Psoas muscle (tissue), 8 donors: ENCODE results near the gene ANO6. TPM values are rescaled to one million over a fixed set of nuclear protein-coding genes. Genes with fewer than 3 reads are reported as not detected.

Experiments
- ATAC-seq, 4 donors: fragments of 200-7000 bp; cut with Tn5 transposase; one replicate each; pipeline ENCODE4 v1.9.1; 2020; ENCODE audit warnings: moderate library complexity in 3 of 4, mild to moderate bottlenecking in 2 of 4
- DNase-seq, 2 donors: peaks; one replicate each; pipeline ENCODE4 v3.0.0-alpha.2; 2020
- H3K27ac ChIP-seq: fragments of 200-600 bp; one replicate; pipeline ENCODE4 v1.8.0; 2022
- H3K27me3 ChIP-seq, 3 donors: fragments of 200-600 bp in 1 of 3; one replicate each; pipeline versions ENCODE4 v1.6.1 to v1.8.0; 2013 to 2022; ENCODE audit warnings: low read length in 2 of 3, mild to moderate bottlenecking in 2 of 3, moderate library complexity in 1 of 3; ENCODE audit not compliant: insufficient read depth in 3 of 3
- H3K36me3 ChIP-seq, 2 donors: fragments of 200-600 bp in 1 of 2; one replicate each; pipeline versions ENCODE4 v1.6.1 to v1.8.0; 2013 to 2022; ENCODE audit warnings: low read depth in 1 of 2, mild to moderate bottlenecking in 1 of 2, moderate library complexity in 1 of 2; ENCODE audit not compliant: insufficient read depth in 1 of 2
- H3K4me1 ChIP-seq: fragments of 200-600 bp; one replicate; pipeline ENCODE4 v1.8.0; 2022
- H3K4me3 ChIP-seq: fragments of 200-600 bp; one replicate; pipeline ENCODE4 v1.8.0; 2022; ENCODE audit warnings: mild to moderate bottlenecking
- H3K9me3 ChIP-seq: fragments of 200-600 bp; one replicate; pipeline ENCODE4 v1.8.0; 2022
- CTCF ChIP-seq: fragments of 200-600 bp; IDR thresholded peaks from one replicate; pipeline ENCODE4 v1.8.0; 2022; ENCODE audit warnings: antibody characterized with exemption
- WGBS, 3 donors: extraction: QIAGEN DNeasy Blood & Tissue Kit; methylation state at CpG; one replicate each; pipeline versions ENCODE4 v1.1.6 to v1.1.7; 2013; 5-methylcytosine and 5-hydroxymethylcytosine counted together
- intact Hi-C, 2 donors: fragments of 100-400 bp; cut with DNase I; formaldehyde crosslinking; loops; one replicate each; pipeline versions ENCODE4 v1.11.0 to v1.14.2; 2022
- polyA plus RNA-seq, 3 donors: library from polyadenylated mRNA; stranded (reverse); fragments of 200-250 nt; gene quantifications; one replicate each; pipeline ENCODE4 v1.2.3, GENCODE V29; 2013
- total RNA-seq, 4 donors: library from RNA; stranded (reverse); fragmentation: NEBNext Ultra II Directional in 2 of 4; extraction: Animal tissue kit (Norgen Biotek cat#: 25700) in 2 of 4; gene quantifications; one replicate each; pipeline versions ENCODE4 v1.2.1 to v1.2.4, GENCODE V29; 2021 to 2023
- donor health status: healthy with polysubstance abuse.
- donor health status: DM: no; HTN: no; CAD: no; lungs with moderate emphysema.
- donor health status: Bipolar disorder and iron deficiency.
- donor health status: healthy.
- donor health status: DM: yes; HTN: yes; CAD: no.
- donor health status: DM: no; HTN: no; CAD: no.
- donor health status: DM: no; HTN: no; CAD: no.
- donor health status: DM: yes; HTN: yes; CAD: no.

Gene ANO6
- total and polyA plus RNA-seq, 7 donors = 25.6 to 121 (median 51.5) TPM

- Histone ChIP-seq H3K4me1 (no peaks in the 10 kb centered on the region), H3K27ac (no peak overlapping the region), H3K9me3 (no peaks in the 10 kb centered on the region), H3K4me3 (no peak overlapping the region), H3K27me3 (no peaks in the 10 kb centered on the region), H3K36me3 (no peaks in the 10 kb centered on the region)
- intact Hi-C loops = no loop called here
- ATAC-seq (no peak), DNase-seq (no peak)
- 67 to 79% (median 73%) methylated on average over 18 of the region's 18 CpGs for WGBS, 3 donors
- TF ChIP-seq CTCF = no peak
Observed at GRCh38 chr12:45468751-45469615, 253.1 kb downstream of the ANO6 start.

GRCh38 chr12:45469902-45470301, 254.0 kb downstream of the ANO6 start:
- DNase-seq (no peak), ATAC-seq (no peak)
- intact Hi-C loops = no loop called here

GRCh38 chr12:45473636-45474035, 257.7 kb downstream of the ANO6 start:
- no peak overlapping the region for H3K27ac ChIP-seq
- DNase-seq (no peak), ATAC-seq (no peak)
- no peak overlapping the region for H3K4me3 ChIP-seq
- 79 to 80% (median 79%) methylated on average over 3 of the region's 3 CpGs for WGBS, 3 donors
- no peaks in the 10 kb centered on the region for H3K4me1 ChIP-seq
- TF ChIP-seq CTCF = no peak
- intact Hi-C loops = no loop called here
- no peaks in the 10 kb centered on the region for H3K9me3 ChIP-seq
- H3K27me3 ChIP-seq = no peaks in the 10 kb centered on the region
- no peaks in the 10 kb centered on the region for H3K36me3 ChIP-seq

More at GRCh38 chr12:45469902-45470301, 254.0 kb downstream of the ANO6 start:
- Histone ChIP-seq H3K27ac (no peak overlapping the region), H3K27me3 (no peaks in the 10 kb centered on the region), H3K4me1 (no peaks in the 10 kb centered on the region), H3K4me3 (no peak overlapping the region), H3K36me3 (no peaks in the 10 kb centered on the region), H3K9me3 (no peaks in the 10 kb centered on the region)
- WGBS, 3 donors = 81 to 93% (median 89%) methylated on average over 4 of the region's 4 CpGs
- TF ChIP-seq CTCF = no peak

GRCh38 chr12:45475594-45475993, 259.7 kb downstream of the ANO6 start:
- no peaks in the 10 kb centered on the region for H3K4me1 ChIP-seq
- no peak overlapping the region for H3K27ac ChIP-seq
- H3K9me3 ChIP-seq = no peaks in the 10 kb centered on the region
- intact Hi-C loops = no loop called here
- DNase-seq (no peak), ATAC-seq (no peak)
- no peaks in the 10 kb centered on the region for H3K27me3 ChIP-seq
- no peak overlapping the region for H3K4me3 ChIP-seq
- no peaks in the 10 kb centered on the region for H3K36me3 ChIP-seq
- TF ChIP-seq CTCF = no peak

- Histone ChIP-seq H3K27me3 (no peaks in the 10 kb centered on the region), H3K4me1 (no peaks in the 10 kb centered on the region), H3K27ac (no peak overlapping the region), H3K36me3 (no peaks in the 10 kb centered on the region), H3K9me3 (no peaks in the 10 kb centered on the region), H3K4me3 (no peak overlapping the region)
- WGBS, 3 donors = 73 to 84% (median 74%) methylated on average over 1 of the region's 1 CpG
- DNase-seq (no peak), ATAC-seq (no peak)
- intact Hi-C loops = no loop called here
- no peak for TF ChIP-seq CTCF
Observed at GRCh38 chr12:45477526-45477925, 261.6 kb downstream of the ANO6 start.
